ENCODE measurements around the gene LAMTOR2.

Gene LAMTOR2

DNA sequence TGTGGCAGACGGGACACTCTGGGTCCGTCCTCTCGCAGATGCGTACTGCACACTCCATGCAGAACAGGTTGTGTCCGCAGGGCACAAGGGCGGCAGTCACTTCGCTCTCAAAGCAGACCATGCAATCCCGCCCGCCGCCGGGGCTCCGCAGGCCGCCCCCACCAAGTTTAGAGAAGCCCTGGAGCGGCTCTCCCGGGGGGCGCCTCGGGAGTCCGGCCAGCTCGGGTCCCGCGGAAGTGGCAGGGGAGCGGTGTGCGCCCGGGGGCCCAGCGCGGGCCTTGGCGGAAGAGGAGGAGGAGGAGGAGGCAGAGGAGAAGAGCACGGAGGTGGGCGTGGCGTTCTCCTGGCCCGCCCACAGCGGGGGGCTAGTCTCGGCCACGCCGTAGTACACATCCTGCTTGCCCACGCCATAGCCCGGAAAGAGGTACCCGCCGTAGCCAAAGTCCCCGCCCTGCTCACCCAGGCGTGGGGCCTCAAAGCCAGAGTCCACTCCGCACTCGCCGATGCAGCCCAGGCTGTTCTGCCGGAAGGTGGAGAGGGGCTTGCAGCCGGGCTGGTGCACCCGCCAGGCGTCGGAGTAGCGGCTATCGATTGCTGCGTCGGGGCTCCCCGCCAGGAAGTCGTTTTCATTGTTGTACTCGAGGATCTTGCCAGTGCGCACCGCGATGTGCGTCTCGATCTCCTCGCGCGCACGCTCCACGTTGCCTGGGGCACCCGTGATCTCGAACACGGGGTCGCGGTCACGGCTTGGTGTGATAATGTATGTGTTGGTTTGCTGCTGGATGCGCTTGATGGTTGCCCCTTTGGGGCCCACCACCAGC lies 22.2 kb downstream of the LAMTOR2 start:
- DNase-seq: no peak

DNA sequence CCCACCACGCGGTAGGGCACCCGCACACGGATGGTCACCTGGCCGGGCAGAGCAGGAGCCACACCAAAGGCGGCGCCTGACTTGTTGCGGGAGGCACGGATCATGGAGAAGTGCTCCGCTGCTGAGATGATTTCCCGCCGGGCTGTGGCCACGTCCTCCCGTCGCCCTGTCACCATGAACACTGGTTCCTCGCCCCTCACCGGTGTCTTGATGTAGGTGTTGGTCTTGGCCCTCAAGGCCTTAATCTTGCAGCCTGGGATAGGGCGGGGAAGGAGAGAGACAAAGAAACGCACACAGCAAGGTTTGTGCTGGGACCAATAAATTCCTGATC lies 22.8 kb downstream of the LAMTOR2 start:
- DNase-seq: no peak

DNA sequence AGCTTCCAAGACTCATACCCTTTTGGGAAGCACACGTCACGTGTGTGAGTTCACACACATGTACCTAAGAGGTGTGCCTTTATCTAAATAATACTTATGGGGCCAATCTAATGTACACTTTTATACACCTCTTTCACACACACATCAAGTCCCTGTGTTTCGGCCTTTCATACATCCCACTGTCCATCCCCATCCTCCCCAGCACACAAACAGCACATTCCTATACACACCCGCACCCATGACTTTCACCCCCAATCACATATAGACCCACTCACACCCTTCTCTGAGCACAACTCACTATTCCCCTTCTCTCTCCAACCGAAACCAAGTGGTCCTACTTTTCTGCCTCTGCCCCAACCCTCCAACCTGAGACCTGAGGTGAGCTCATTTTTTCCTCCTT lies 24.1 kb downstream of the LAMTOR2 start:
- no peak for DNase-seq

DNA sequence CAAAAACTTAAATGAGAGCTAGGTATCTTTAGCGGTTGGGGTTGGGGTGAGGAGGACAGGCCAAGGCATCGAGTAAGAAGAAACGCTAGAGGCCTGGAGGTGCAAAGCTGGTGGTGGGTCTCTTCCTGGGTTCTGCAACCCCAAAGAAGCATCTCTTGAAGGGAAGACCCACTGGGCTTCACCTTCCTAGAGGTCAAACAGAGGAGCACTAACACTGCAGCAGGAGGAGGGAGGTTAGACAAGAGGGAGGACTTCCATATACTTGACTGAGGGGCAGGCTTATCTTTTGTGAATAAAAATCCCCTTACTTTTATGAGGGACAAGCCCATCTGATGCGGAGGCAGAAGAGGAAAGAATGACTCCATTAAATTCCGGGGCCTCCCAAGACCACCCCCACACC lies 25.2 kb downstream of the LAMTOR2 start:
- no peak for DNase-seq

DNA sequence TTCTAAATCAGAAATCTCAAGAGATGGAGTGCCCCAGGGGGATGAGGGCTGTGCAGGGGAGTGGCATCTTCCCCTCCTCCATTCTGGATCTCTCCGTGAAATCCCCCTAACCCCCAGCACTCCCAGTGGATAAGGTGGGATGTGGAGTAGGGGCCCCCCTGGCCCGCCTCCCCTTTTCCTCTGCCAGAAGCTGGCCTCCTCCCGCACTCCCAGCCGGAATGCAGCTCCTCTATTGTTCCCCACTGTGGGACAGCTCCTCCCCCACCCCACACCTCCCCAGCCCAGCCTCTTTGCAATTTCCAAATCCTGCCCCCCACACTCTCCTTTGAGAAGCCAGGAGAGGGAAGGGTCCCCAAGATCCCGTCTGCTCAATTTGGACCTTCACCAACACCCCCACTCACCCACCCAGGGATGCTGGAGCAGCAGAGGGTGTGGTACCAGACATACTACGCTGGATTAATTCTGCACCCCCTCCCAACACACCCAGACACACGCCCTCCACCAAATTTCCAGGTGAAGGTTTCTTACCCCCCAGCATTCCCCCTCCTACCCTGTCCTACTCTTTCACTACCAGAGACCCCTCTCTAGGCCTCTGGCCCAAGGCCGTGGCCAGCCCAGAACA lies 25.8 kb downstream of the LAMTOR2 start:
- no peak for DNase-seq

DNA sequence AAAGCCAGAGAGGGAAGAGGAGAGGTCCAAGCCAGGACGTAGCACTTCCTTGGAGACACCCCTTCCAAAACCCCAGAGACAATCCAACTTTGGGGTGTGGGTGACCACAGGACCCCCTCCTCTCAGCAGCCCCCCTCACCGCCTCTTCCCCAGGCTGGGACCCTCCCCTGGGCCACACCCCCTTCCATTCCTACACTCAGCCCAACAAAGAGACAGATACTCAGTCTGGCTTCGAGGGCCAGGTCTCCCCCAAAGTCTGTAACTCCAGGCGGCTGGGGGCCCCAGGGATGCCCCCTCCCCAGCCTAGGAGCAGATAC lies 26.2 kb downstream of the LAMTOR2 start:
- no peak for DNase-seq

DNA sequence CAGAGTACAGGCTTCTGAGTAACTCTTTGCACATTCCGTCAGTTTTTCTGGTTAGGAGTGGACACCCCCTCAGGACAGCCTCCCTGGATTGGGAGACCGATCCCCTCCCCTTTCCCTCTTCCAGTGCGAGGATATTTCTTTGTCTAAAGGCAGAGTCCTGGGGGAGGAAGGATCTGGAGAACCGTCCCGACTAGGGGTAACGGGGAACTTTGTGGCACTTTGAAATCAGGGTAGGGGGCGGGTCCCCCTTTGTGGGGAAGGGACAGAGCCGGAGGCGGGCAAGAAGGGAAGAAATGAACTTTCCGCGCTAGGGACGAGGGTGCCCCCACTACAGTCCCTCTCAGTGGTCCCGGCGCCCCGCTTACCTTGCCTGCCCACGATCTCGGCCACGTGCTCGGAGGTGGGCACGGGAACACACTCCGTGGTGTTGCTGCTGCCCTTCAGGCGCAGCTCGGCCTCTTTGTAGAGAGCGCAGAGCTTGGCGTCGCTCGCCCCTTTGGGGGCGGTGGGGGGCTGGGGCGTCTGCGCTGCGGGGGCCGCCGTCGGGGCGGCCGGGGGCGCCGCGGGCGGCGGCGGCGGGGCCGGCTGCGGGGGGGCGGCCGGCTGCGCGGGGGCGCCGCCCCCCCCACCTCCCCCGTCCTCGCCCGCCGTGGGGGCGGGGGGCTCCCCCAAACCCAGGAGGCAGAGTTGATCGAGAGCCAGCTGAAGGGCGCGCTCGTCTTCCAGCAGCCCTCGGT lies 26.8 kb downstream of the LAMTOR2 start:
- DNase-seq: no peak

DNA sequence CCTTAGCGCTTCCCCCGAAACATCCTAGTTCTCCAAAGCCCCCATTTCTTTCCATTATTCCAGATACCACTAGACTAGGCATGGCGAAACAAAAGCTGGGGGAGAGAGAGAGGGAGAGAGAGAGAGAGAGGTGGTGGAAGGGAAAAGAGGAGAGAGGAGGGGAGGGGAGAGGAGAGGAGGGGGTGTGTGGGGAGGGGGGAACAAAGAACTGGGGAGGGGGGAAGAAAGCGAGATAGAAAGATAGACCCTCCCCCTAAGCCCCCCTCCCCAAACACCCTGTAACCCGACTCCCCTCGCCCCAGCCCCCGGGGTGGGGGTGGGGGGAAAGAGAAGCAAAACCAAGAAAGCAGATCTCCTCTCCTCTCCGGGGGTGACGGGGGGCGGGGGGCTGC lies 27.3 kb downstream of the LAMTOR2 start:
- DNase-seq: no peak

DNA sequence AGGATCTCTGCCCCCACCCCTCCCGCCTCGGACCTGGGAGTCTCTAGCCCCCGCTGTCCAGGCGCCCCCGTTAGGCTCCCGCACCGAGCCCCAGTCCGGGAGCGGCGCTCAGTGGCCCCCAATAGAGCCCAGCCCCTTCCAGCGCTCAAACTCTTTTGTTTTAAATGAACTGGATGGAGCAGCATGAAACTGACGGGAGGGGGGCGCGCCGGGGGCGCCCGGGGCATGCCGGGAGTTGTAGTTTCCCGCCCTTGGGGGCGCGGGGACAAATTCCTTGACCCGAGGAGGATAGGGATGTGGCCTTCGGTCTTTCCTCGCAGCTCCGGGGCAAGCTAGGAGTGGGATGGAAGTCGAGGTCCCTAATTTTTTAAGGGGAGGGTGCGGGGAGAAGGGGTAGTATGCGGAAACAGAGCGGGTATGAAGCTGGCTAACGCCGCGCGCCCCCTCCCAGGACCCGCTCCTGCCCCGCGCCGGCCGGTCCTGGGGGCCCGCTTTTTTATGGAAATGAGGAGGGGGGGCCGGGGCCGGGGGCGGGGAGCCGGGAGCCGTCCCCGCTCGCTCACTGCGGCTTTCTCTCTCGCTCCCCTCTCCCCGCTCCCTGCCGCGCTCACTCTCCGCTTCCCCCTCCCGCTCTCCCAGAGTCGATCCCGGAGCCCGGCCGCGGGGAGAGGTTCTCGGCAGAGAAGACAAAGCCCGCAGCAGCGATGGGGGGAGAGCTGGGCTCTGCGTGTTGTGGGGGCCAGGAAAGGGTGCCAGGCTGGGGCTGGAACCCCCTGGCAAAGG lies 27.9 kb downstream of the LAMTOR2 start, which contains the start of gene MEX3A:
TSS of gene MEX3A (minus strand) at position 157 of the 783 bp plus-strand sequence. CDS start 467 bp downstream, outside the sequence.
- peak in 2 of 4 experiments; percentile 27 to 46 for DNase-seq

DNA sequence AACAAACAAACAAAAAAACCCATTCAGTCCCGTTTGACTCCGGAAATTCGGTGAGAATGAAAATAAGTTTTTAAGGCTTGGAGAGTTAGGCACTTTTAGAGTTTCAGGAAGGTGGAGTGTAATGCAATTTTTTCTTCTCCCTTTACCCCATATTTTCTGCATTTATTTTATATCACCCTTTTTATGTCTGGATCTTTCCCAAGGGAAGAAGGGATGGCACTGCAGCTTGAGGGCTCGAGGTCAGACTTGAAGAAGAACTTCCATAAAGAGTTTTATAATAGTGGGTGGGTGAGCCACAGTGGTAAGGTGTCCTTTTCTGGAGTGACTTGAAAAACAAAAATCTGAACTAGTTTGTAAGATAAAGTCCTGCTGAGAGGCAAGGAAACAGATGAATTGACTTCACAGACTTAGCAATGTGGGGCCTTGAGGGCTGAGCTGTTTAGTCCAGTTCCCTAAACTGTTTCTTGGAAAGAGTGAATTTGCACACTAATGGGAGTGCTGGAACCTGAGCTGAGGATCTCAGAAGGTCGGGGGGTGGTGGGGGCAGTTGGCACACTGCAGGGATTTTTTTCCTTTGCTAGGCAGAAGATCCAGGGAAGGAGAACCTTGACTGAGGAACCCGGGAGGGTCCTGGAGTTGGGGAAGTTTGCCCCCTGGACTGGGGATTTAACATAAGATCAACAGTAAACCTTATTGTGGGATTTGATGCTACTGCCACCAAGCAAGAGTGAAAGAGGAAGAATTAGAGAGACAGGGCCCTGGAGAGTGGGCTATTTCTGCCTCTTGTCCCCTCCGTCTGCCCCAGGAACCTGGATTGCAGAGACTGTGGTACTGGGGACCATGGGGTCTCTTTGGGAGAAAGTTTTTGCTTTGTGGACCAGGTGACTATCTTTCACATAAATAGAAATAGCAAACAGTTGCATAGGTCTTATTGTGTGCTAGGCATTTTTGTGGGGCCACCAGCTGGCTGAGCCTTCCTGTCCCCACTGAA lies 29.5 kb downstream of the LAMTOR2 start:
- DNase-seq: no peak

DNA sequence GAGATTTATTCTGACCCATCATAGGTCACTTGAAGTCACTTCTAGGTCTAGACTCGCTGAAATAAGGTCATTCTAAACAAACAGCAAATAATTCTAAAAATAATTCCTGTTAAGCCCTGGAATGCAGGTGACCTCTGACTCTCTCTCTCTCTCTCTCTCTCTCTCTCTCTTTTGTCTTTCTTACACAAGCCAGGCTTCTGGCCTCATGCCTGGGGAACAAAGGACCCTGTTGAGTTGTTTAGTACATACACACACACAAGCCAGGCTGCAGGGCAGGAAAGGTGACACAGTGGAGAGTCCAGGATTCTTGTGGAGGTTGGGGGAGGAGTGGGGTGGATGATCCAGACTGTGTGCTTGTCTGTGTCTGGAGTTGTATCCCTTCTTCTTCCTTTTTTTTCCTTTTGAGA lies 31.7 kb downstream of the LAMTOR2 start:
- DNase-seq: no peak

DNA sequence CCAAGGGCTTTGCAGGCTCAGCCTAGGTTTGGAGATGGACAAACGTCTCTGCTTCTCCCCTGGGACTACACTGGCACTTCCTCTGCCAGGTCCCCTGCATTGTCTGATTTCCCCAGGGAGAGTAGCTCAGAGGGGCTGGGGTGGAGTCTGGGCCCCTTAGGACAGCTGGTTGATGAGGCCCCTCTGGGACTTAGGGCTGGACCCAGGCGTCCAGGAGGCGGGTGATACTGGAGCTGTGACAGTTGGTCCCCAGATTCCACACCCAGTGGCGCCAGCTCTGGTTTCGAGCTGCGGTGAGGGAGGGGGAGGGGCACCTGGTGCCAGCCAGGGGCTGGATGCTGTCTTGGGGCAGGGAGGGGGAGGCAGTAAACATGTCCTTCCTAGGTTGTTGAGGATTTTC lies 35.1 kb downstream of the LAMTOR2 start:
- DNase-seq: no peak

DNA sequence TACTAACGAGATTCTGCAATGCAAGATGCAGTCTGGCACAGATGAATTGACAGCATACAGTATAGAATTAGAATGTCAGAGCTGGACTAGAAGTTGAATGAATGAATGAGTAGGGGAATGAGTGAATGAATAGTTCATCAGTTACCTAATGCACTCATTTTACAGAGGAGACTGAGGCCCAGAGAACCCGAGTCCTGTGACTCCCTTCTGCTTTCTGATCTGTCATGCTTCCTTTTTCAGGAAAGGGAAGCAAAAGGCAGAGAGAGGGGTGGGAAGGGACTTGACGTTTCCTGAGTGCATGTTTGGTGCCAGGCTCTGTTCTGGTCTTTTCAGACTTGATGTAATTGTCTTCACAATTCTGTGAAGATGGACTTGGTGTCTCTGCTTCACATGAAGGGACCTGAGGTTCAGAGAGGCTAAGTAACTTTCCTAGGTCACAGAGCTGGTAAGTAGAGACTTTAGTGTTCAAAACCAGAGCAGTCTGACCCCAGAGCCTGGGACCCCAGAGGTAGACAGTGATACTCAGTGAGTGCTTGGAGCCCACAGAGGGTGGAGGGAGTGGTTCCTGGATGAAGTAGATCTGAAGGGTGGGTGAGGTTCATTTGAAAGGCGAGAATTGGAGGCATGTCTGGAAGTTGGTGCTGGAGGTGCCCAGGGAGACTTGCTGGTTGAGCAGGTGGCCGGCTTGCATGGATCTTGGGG lies 35.7 kb downstream of the LAMTOR2 start:
- no peak for DNase-seq

DNA sequence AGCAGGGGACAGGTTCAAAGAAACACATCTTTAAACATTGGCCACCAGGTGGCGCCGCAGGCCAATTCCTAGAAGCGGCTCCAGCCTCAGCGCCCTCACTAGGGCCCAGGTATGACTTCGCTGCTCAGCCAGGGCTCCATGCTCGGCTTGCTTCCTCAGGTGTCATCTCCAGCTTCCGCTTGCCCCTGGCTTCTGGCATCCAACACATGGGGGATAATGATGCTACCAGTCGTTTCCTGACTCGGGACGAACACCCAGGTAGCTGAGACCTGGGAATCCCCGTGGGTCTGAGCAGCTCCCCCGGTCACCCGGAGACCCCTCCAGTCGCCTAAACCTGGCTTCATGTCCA lies 36.2 kb downstream of the LAMTOR2 start:
- peak; percentile 85 to 92 (median 87) for DNase-seq

DNA sequence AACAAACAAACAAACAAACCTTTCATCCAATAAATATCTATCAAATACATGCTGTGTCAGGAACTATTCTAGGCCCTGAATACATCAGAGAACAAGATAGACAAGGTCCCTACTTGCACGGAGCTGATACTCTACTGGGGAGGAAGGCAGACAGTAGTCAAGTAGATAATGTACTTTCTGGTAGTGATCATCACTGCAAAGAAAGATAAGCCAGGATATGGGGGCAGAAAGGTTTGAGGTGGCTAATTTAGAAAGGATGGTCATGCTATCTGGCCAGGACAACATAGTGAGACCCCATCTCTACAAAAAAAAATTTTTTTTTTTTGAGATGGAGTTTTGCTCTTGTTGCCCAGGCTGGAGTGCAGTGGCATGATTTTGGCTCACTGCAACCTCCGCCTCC lies 37.0 kb downstream of the LAMTOR2 start:
- DNase-seq: no peak

DNA sequence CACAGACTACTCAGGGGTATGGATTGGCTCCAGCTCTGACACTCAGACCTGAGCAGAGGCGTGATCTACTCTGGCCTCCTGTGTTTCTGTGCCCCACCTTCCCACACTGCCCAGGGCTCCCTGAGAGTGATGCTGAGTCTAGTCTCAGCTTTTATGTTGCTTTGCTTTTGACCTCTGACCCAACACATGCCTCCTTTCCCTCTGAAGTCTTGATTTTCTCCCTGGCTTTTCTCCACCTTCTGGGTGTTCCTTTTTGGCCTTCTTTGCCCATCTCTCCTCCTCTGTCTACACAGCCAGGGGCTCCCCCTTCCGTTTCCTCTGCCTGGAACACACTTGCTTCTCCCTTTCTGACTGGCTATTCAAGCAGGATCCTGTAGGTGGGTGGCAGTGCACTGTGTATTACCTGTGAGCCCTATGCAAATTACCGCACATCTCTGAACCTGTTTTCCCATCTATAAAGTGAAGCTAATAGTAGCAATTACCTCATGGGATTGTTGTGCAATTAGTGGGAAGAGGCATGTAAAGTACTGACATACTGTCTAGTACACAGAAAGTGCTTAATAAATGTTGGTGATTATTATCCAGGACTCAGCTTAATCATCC lies 41.4 kb downstream of the LAMTOR2 start:
- no peak for DNase-seq

DNA sequence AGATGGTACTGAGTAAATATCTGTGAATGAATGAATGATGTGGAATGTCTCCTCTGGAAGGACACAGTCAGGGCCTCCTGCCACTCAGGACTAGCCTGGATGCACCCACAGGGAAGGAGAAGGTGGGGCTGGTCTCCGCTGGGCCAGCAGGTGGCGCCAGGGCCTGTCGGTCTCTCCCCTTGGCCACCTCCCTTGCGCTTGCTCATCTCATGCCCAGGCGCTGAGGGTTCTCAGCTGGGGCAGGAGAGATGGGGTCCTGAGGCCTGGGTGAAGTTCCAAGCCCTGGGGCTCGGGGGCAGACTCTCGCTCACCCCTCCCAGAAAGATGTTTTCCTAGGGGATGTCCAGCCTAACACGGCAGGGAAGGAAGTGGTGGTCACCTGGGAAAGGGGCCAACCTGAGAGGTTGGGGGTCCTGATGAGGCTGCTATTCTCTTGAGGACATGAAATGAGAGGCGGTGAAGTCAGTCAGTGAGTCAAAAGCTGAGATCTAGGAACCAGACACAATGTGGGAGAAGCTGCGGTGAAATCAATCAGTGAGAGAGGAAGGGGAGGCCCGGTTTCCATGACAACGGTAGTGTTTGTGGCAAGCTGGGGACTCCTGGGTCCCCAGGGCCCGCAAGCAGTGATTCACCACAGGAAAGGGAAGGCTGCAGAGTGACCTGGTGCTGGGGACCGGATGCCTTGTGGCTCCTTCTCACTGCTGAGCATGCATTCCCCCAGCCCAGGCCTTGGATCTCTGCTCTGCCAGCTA lies 42.2 kb downstream of the LAMTOR2 start:
- peak; percentile 47 to 70 (median 58) for DNase-seq

DNA sequence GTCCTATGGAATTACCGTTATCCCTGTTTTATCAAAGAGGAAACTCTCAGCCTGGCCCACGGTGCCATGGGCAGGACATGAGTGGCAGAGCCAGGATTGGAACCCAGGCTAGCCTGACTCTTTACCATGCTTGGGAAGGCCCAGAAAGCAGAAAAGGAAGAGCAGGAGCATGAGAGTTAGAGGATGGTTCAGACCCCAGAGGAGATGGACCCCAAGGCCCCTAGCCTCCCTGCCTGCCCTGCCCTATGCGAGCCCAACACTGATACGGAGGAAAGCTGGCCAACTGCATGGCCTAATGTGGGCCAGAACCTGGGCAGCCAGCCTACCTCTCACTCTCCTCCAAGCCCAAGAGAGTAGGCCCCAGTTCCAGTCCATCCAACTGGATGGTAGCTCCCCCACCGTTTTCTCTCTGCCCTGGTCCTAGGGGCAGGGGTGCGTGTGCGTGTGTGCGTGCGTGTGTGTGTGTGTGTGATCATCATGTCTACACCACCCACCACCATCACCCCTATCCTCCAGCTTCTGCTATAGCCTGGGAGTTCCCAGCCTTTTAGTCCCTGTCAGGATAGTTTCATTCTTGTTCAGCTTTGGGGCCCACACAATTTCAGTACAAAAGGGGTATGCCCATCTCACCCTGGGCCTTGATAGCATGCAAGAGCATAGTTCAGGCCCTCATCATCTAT lies 43.1 kb downstream of the LAMTOR2 start:
- DNase-seq: no peak

DNA sequence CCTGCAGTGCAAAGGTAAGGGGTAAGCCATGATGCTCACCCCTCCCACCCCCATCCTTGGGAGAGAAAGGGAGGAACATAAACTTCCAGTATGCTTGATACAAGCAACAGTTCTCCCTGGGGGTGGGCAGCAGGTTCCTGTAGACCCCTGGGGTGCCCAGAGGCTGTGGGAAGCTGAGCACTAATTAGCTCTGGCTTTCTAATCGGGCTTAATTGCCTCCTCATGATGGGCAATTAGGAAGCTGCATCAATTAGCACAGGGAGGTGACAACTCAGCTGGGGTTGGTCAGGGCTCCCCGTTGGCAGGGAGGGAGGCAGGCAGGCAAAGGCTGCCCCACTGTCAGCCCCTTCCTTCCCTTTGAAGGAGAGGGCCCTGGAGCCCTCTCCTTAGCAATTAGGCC lies 44.2 kb downstream of the LAMTOR2 start:
- no peak for DNase-seq

DNA sequence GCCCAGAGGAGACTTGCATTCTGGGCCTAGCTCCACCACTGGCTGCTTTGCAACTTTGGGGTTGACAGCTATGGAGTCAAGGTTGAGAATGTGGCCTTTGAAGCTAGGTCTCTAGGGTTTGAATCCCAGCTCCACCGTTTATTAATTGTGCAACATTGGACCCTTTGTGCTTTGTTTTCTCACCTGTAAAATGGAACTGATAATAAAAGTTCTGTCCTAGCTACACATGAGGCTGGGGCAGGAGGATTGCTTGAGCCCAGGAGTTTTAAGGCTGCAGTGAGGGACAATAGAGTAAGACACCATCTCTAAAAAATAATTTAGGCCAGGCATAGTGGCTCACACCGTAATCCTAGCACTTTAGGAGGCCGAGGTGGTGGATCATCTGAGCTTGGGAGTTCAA lies 44.7 kb downstream of the LAMTOR2 start:
- no peak for DNase-seq
